Measurements from ENCODE around the gene NOX3.

- TF ChIP-seq CTCF (IDR thresholded peaks at IDR 0.05; ENCODE audit: low read depth, low read length) (no peak), EZH2phosphoT487 (IDR thresholded peaks at IDR 0.05; ENCODE audit: low read depth) (no peak)
Measured at GRCh38 chr6:155487371-155488130, 31.9 kb upstream of the NOX3 start.
